Spinal cord (tissue), 10 donors: ENCODE data around the gene NOVA2. TPM values are rescaled to one million over a fixed set of nuclear protein-coding genes. Genes with fewer than 3 reads are reported as not detected.

Experiments used
- DNase-seq, 6 donors: peaks; one replicate each; pipeline versions ENCODE4 v3.0.0 to v3.0.0-alpha.2; 2013 to 2015; ENCODE audit warnings: low spot score in 6 of 6, low read depth in 4 of 6
- H3K27ac ChIP-seq: one replicate; pipeline ENCODE4 v1.5.1; 2013; ENCODE audit warnings: low read depth, low read length, control low read depth
- H3K27me3 ChIP-seq: one replicate; pipeline ENCODE4 v1.6.1; 2013; ENCODE audit warnings: low read length; ENCODE audit not compliant: control insufficient read depth, insufficient read depth
- H3K36me3 ChIP-seq: one replicate; pipeline ENCODE4 v1.6.1; 2013; ENCODE audit warnings: low read length; ENCODE audit not compliant: control insufficient read depth, insufficient read depth
- H3K4me1 ChIP-seq: one replicate; pipeline ENCODE4 v1.6.1; 2013; ENCODE audit warnings: low read length; ENCODE audit not compliant: control insufficient read depth, insufficient read depth
- H3K4me3 ChIP-seq: one replicate; pipeline ENCODE4 v1.5.1; 2013; ENCODE audit warnings: low read depth, low read length, control low read depth
- H3K9me3 ChIP-seq: one replicate; pipeline ENCODE4 v1.6.1; 2013; ENCODE audit warnings: low read length; ENCODE audit not compliant: control insufficient read depth, insufficient read depth
- WGBS: methylation state at CpG from one replicate; pipeline ENCODE4 v1.1.5; 2013; ENCODE audit warnings: missing lambda C conversion rate; ENCODE audit not compliant: insufficient coverage; 5-methylcytosine and 5-hydroxymethylcytosine counted together
- polyA plus RNA-seq, 2 donors: library from polyadenylated mRNA; unstranded; fragments of 120-200 nt; gene quantifications; one replicate each; pipeline ENCODE4 v1.2.1, GENCODE V29; 2013; ENCODE audit not compliant: insufficient read length in 2 of 2
- total RNA-seq, 2 donors: library from RNA; depleted of rRNA in 1 of 2; stranded (reverse); fragments of 120-200 nt in 1 of 2; fragments of >200 nt in 1 of 2; gene quantifications; one replicate each; pipeline versions ENCODE4 v1.2.3 to v1.2.4, GENCODE V29; 2013 to 2014
- donor health status: healthy.

Gene NOVA2
- total and polyA plus RNA-seq, 4 donors, result 5.4 to 52.4 (median 27.5) TPM

GRCh38 chr19:45969676-45970075 is 4.0 kb downstream of the NOVA2 start:
- Histone ChIP-seq H3K27ac (no peak overlapping the region), H3K36me3 (peaks cover 35% of the 10 kb centered on the region), H3K27me3 (no peaks in the 10 kb centered on the region), H3K4me1 (peaks cover 26% of the 10 kb centered on the region), H3K9me3 (peaks cover 1% of the 10 kb centered on the region), H3K4me3 (no peak overlapping the region)
- WGBS, result 61% methylated on average over 4 of the region's 5 CpGs
- DNase-seq, result no peak

- H3K9me3 ChIP-seq, result no peaks in the 10 kb centered on the region
- peaks cover 18% of the 10 kb centered on the region for H3K4me1 ChIP-seq
- no peak overlapping the region for H3K4me3 ChIP-seq
- WGBS, result 88% methylated on average over 3 of the region's 9 CpGs
- no peaks in the 10 kb centered on the region for H3K27me3 ChIP-seq
- no peak overlapping the region for H3K27ac ChIP-seq
- no peak for DNase-seq
- peaks cover 42% of the 10 kb centered on the region for H3K36me3 ChIP-seq
Observed at GRCh38 chr19:45968626-45969025, 5.0 kb downstream of the NOVA2 start.

- Histone ChIP-seq H3K9me3 (no peaks in the 10 kb centered on the region), H3K27ac (no peak overlapping the region), H3K4me1 (peaks cover 16% of the 10 kb centered on the region), H3K27me3 (no peaks in the 10 kb centered on the region), H3K36me3 (peaks cover 56% of the 10 kb centered on the region), H3K4me3 (no peak overlapping the region)
- DNase-seq, result no peak
- WGBS, result 69% methylated on average over 7 of the region's 7 CpGs
Observed at GRCh38 chr19:45967246-45967645, 6.4 kb downstream of the NOVA2 start.

- DNase-seq, result no peak
- Histone ChIP-seq H3K9me3 (no peaks in the 10 kb centered on the region), H3K27ac (no peak overlapping the region), H3K4me1 (peaks cover 24% of the 10 kb centered on the region), H3K36me3 (peaks cover 72% of the 10 kb centered on the region), H3K4me3 (no peak overlapping the region), H3K27me3 (no peaks in the 10 kb centered on the region)
- 81% methylated on average over 15 of the region's 15 CpGs for WGBS
Observed at GRCh38 chr19:45962021-45962420, 11.6 kb downstream of the NOVA2 start.

GRCh38 chr19:45960595-45961235 is 12.9 kb downstream of the NOVA2 start:
- WGBS, result 13% methylated on average over 3 of the region's 19 CpGs
- peaks cover 80% of the 10 kb centered on the region for H3K36me3 ChIP-seq
- peak in 2 of 6 donors; percentile 54 to 76 for DNase-seq
- H3K27ac ChIP-seq, result peak overlapping the region; percentile 35
- H3K9me3 ChIP-seq, result no peaks in the 10 kb centered on the region
- H3K27me3 ChIP-seq, result no peaks in the 10 kb centered on the region
- H3K4me1 ChIP-seq, result peaks cover 32% of the 10 kb centered on the region
- H3K4me3 ChIP-seq, result no peak overlapping the region

- WGBS, result 65% methylated on average over 5 of the region's 8 CpGs
- Histone ChIP-seq H3K27ac (no peak overlapping the region), H3K4me3 (no peak overlapping the region), H3K4me1 (peaks cover 41% of the 10 kb centered on the region), H3K9me3 (no peaks in the 10 kb centered on the region), H3K27me3 (no peaks in the 10 kb centered on the region), H3K36me3 (peaks cover 81% of the 10 kb centered on the region)
- no peak for DNase-seq
Observed at GRCh38 chr19:45959517-45960025, 14.1 kb downstream of the NOVA2 start.

GRCh38 chr19:45958769-45959516 is 14.7 kb downstream of the NOVA2 start:
- WGBS, result 85% methylated on average over 10 of the region's 12 CpGs
- H3K27me3 ChIP-seq, result no peaks in the 10 kb centered on the region
- no peak overlapping the region for H3K27ac ChIP-seq
- no peak for DNase-seq
- peaks cover 47% of the 10 kb centered on the region for H3K4me1 ChIP-seq
- peaks cover 81% of the 10 kb centered on the region for H3K36me3 ChIP-seq
- H3K4me3 ChIP-seq, result no peak overlapping the region
- H3K9me3 ChIP-seq, result no peaks in the 10 kb centered on the region

- Histone ChIP-seq H3K4me1 (peaks cover 52% of the 10 kb centered on the region), H3K4me3 (no peak overlapping the region)
- WGBS, result 94% methylated on average over 6 of the region's 6 CpGs
Observed at GRCh38 chr19:45958320-45958719, 15.3 kb downstream of the NOVA2 start.

GRCh38 chr19:45955905-45956608 is 17.6 kb downstream of the NOVA2 start:
- Histone ChIP-seq H3K27me3 (no peaks in the 10 kb centered on the region), H3K4me3 (no peak overlapping the region), H3K27ac (no peak overlapping the region), H3K4me1 (peaks cover 46% of the 10 kb centered on the region), H3K9me3 (no peaks in the 10 kb centered on the region), H3K36me3 (peaks cover 81% of the 10 kb centered on the region)
- 35% methylated on average over 8 of the region's 13 CpGs for WGBS
- DNase-seq, result peak in 2 of 6 donors; percentile 49 to 57

More at GRCh38 chr19:45958320-45958719, 15.3 kb downstream of the NOVA2 start:
- H3K36me3 ChIP-seq, result peaks cover 81% of the 10 kb centered on the region
- no peak overlapping the region for H3K27ac ChIP-seq
- no peak for DNase-seq
- no peaks in the 10 kb centered on the region for H3K27me3 ChIP-seq
- no peaks in the 10 kb centered on the region for H3K9me3 ChIP-seq
